ENCODE measurements around the gene TEDC2.

Gene TEDC2

DNA sequence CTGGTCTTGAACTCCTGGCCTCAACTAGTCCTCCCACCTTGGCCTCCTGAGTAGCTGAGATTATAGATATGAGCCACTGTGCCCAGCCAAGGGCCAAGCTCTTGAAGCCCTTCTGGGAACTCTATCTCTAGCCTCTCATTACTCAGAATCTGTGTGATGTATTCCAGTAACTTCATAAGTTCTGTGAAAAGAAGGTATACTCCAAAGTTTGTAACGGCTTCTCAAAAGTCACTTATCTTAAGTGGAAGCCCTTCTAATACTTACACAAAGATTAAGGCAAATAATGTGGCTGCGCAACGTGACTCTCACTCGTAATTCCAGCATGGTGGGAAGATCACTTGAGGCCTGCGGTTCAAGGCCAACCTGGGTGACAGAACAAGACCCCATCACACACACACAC is 34.7 kb downstream of the TEDC2 start:
- Histone ChIP-seq H3K9ac (ENCODE audit: low read length) (no peak overlapping the region), H3K4me3 (ENCODE audit: low read length) (no peak overlapping the region), H3K36me3 (ENCODE audit: control insufficient read depth, low read depth, low read length) (peaks cover 3% of the 10 kb centered on the region), H3K27me3 (ENCODE audit: control insufficient read depth, insufficient read depth, low read length) (no peaks in the 10 kb centered on the region), H3K4me1 (ENCODE audit: control insufficient read depth, low read depth, low read length) (no peaks in the 10 kb centered on the region), H3K9me3 (ENCODE audit: control insufficient read depth, low read depth, low read length) (no peaks in the 10 kb centered on the region), H3K27ac (ENCODE audit: low read length) (no peak overlapping the region)

DNA sequence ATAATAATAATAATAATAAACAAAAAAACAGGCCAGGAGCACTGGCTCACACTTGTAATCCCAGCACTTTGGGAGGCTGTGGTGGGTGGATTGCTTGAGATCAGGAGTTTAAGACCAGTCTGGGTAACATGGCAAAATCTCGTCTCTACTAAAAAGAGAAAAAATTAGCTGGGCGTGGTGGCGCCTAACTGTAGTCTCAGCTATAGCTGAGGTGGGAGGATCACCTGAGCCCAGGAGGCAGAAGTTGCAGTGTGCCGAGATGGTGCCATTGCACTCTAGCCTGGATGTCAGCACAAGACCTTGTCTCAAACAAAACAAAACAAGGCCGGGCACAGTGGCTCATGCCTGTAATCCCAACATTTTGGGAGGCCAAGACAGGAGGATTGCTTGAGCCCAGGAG is 35.1 kb downstream of the TEDC2 start:
- Histone ChIP-seq H3K27me3 (ENCODE audit: control insufficient read depth, insufficient read depth, low read length) (no peaks in the 10 kb centered on the region), H3K4me3 (ENCODE audit: low read length) (no peak overlapping the region), H3K4me1 (ENCODE audit: control insufficient read depth, low read depth, low read length) (no peaks in the 10 kb centered on the region), H3K9ac (ENCODE audit: low read length) (no peak overlapping the region), H3K9me3 (ENCODE audit: control insufficient read depth, low read depth, low read length) (no peaks in the 10 kb centered on the region), H3K36me3 (ENCODE audit: control insufficient read depth, low read depth, low read length) (peaks cover 3% of the 10 kb centered on the region), H3K27ac (ENCODE audit: low read length) (no peak overlapping the region)

DNA sequence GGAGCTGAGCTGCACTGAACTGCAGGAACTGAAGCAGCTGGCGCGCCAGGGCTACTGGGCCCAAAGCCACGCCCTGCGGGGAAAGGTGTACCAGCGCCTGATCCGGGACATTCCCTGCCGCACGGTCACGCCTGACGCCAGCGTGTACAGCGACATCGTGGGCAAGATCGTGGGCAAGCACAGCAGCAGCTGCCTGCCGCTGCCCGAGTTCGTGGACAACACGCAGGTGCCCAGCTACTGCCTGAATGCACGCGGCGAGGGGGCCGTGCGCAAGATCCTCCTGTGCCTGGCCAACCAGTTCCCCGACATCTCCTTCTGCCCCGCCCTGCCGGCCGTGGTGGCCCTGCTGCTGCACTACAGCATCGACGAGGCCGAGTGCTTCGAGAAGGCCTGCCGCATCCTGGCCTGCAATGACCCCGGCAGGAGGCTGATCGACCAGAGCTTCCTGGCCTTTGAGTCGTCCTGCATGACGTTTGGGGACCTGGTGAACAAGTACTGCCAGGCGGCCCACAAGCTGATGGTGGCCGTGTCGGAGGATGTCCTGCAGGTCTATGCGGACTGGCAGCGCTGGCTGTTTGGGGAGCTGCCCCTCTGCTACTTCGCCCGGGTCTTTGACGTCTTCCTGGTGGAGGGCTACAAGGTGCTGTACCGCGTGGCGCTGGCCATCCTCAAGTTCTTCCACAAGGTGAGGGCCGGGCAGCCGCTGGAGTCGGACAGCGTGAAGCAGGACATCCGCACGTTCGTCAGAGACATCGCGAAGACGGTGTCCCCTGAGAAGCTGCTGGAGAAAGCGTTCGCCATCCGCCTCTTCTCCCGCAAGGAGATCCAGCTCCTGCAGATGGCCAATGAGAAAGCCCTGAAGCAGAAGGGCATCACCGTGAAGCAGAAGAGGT is 36.6 kb downstream of the TEDC2 start:
- Histone ChIP-seq H3K4me3 (ENCODE audit: low read length) (no peak overlapping the region), H3K9ac (ENCODE audit: low read length) (no peak overlapping the region), H3K27me3 (ENCODE audit: control insufficient read depth, insufficient read depth, low read length) (no peaks in the 10 kb centered on the region), H3K4me1 (ENCODE audit: control insufficient read depth, low read depth, low read length) (no peaks in the 10 kb centered on the region), H3K36me3 (ENCODE audit: control insufficient read depth, low read depth, low read length) (peaks cover 3% of the 10 kb centered on the region), H3K27ac (ENCODE audit: low read length) (no peak overlapping the region), H3K9me3 (ENCODE audit: control insufficient read depth, low read depth, low read length) (no peaks in the 10 kb centered on the region)

DNA sequence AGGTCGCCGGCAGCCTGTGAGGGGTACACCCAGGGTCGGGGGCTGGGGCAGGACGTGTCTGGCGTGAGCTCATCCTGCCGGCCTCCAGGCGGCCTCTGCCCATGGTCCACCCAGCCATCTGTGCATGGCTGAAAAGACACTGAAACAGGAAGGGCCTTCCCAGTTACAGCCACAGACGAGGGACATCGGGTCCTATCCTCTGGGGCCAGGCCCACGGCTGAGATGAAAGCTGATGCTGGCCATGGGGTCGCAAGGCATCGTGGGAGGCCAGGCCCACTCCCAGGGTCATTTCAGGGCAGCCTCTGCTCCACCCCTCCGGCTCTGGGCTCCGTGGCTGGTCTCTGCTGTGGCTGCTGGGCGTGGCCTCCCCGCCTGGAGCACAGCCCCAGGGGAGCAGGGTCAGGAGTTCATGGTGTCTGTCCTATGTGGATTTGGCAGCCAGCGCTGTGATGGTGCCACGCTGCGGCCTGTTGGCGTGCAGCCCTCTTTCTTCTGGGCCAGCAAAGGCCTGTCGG is 37.3 kb downstream of the TEDC2 start:
- no peaks in the 10 kb centered on the region for H3K9me3 ChIP-seq (ENCODE audit: control insufficient read depth, low read depth, low read length)
- H3K27ac ChIP-seq (ENCODE audit: low read length), result no peak overlapping the region
- no peak overlapping the region for H3K9ac ChIP-seq (ENCODE audit: low read length)
- peaks cover 3% of the 10 kb centered on the region for H3K36me3 ChIP-seq (ENCODE audit: control insufficient read depth, low read depth, low read length)
- no peak overlapping the region for H3K4me3 ChIP-seq (ENCODE audit: low read length)
- no peaks in the 10 kb centered on the region for H3K4me1 ChIP-seq (ENCODE audit: control insufficient read depth, low read depth, low read length)
- no peaks in the 10 kb centered on the region for H3K27me3 ChIP-seq (ENCODE audit: control insufficient read depth, insufficient read depth, low read length)

DNA sequence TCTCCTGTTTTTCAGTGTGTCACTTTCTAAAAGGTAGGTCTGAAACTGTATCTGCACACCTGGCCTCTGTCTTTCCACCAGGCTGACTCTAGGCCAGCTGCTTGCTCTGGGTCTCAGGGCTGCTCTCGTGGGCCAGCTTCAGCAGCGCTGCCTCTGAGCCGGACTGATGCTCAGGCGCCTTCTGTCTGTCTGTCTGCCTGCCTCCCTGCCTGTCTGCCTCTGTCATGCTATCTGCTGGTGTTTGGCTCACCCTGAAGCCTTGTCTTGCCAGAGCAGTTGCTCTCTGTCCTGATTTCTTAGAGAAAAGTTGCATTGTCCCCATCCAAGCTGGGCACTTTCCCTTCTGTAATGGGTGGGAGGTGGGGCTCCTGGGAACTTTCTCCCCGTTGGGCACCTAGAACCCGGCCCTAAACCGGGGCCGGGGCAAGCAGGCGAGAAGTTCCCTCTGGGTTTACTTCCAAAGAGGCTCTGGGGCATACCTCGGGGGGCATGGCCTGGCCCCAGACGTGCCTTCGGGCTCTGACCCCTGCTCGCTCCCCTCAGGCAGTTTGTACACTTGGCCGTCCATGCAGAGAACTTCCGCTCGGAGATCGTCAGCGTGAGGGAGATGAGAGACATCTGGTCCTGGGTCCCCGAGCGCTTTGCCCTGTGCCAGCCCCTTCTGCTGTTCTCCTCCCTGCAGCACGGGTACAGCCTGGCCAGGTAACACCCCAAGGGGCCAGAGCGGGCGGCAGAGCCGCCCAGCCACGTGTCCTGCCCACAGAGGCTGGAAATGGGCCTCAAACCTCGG is 38.0 kb downstream of the TEDC2 start:
- H3K4me3 ChIP-seq (ENCODE audit: low read length), result no peak overlapping the region
- no peak overlapping the region for H3K27ac ChIP-seq (ENCODE audit: low read length)
- H3K4me1 ChIP-seq (ENCODE audit: control insufficient read depth, low read depth, low read length), result no peaks in the 10 kb centered on the region
- peaks cover 3% of the 10 kb centered on the region for H3K36me3 ChIP-seq (ENCODE audit: control insufficient read depth, low read depth, low read length)
- H3K27me3 ChIP-seq (ENCODE audit: control insufficient read depth, insufficient read depth, low read length), result no peaks in the 10 kb centered on the region
- no peaks in the 10 kb centered on the region for H3K9me3 ChIP-seq (ENCODE audit: control insufficient read depth, low read depth, low read length)
- H3K9ac ChIP-seq (ENCODE audit: low read length), result no peak overlapping the region

DNA sequence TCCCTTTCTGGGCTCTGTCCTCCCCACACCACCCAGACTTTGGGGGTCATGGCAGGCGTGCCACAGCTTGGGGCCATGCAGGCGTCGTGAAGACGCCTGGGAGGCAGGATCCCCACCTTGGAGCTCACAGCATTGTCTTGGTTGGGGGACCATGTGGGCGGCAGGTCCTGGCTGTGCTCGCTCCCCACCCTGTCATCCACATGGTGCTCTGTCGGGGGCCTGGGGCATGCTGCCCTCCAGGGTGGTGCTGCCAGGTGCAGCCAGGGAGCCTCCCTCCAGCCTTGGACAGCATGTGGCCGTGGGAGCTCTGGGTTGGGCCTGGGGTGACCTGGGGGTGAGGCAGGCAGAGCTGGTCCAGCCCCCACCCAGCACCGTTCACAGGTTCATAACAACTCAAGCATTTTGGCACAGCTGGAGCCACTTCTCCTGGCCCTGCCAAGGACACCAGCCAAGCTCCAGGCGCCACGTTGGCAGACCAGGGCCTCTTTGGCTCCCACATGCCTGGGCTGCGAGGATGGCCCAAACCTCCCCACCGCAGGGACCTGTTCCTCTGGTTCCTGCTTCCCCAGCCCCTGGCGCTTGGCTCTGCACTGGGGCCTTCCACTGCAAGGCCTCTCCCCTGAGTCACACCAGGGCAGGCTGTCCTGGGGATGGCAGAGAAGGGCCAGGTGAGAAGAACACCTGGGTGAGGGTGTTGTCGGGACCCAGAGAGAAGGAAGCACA is 38.8 kb downstream of the TEDC2 start:
- H3K27ac ChIP-seq (ENCODE audit: low read length), result no peak overlapping the region
- no peaks in the 10 kb centered on the region for H3K9me3 ChIP-seq (ENCODE audit: control insufficient read depth, low read depth, low read length)
- no peak overlapping the region for H3K9ac ChIP-seq (ENCODE audit: low read length)
- no peak overlapping the region for H3K4me3 ChIP-seq (ENCODE audit: low read length)
- H3K4me1 ChIP-seq (ENCODE audit: control insufficient read depth, low read depth, low read length), result no peaks in the 10 kb centered on the region
- H3K27me3 ChIP-seq (ENCODE audit: control insufficient read depth, insufficient read depth, low read length), result no peaks in the 10 kb centered on the region
- peaks cover 3% of the 10 kb centered on the region for H3K36me3 ChIP-seq (ENCODE audit: control insufficient read depth, low read depth, low read length)

DNA sequence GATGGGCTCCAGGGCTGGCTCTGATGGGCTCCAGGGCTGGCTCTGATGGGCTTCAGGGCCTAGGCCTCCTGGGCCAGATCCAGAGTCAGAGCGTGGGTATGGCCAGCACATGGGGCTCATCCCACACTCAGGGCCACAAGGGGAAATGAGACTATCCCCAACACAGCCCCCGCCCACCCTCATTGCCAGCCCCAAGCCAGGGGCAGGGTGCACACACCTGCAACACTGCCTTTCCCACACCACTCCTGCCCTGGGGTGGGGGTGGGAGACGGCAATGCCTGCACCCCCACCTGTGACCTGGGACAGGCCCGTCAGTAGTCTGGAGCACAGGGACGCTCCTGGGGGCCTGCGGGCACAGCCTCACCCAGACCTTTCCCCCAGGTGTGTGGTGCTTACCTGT is 39.5 kb downstream of the TEDC2 start:
- Histone ChIP-seq H3K9ac (ENCODE audit: low read length) (no peak overlapping the region), H3K9me3 (ENCODE audit: control insufficient read depth, low read depth, low read length) (no peaks in the 10 kb centered on the region), H3K4me3 (ENCODE audit: low read length) (no peak overlapping the region), H3K27ac (ENCODE audit: low read length) (no peak overlapping the region), H3K27me3 (ENCODE audit: control insufficient read depth, insufficient read depth, low read length) (no peaks in the 10 kb centered on the region), H3K4me1 (ENCODE audit: control insufficient read depth, low read depth, low read length) (no peaks in the 10 kb centered on the region), H3K36me3 (ENCODE audit: control insufficient read depth, low read depth, low read length) (peaks cover 3% of the 10 kb centered on the region)

DNA sequence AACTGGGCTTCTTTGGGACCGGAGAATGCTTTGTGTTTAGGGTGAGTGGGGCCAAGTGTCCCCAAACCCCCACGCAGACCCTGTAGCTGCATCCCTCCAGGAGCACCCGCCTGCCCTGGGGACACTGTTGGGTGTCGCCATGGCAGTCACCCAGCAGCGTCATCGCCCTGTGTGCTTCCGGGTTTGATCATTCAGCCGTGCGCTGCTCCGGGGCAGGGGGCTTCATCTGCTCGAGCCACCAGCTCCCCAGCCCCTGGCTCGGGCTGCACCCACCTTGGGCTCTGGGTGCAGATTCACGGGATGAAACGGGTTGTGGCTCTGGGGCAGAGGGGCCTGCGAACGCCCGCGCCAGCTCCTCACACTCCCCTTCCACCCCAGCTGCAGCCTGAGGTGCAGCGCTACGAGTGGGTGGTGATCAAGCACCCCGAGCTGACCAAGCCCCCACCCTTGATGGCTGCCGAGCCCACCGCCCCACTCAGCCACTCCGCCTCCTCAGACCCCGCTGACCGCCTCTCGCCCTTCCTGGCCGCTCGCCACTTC is 40.1 kb downstream of the TEDC2 start:
- Histone ChIP-seq H3K9ac (ENCODE audit: low read length) (no peak overlapping the region), H3K9me3 (ENCODE audit: control insufficient read depth, low read depth, low read length) (no peaks in the 10 kb centered on the region), H3K27me3 (ENCODE audit: control insufficient read depth, insufficient read depth, low read length) (no peaks in the 10 kb centered on the region), H3K4me1 (ENCODE audit: control insufficient read depth, low read depth, low read length) (no peaks in the 10 kb centered on the region), H3K27ac (ENCODE audit: low read length) (no peak overlapping the region), H3K36me3 (ENCODE audit: control insufficient read depth, low read depth, low read length) (peaks cover 3% of the 10 kb centered on the region), H3K4me3 (ENCODE audit: low read length) (no peak overlapping the region)

DNA sequence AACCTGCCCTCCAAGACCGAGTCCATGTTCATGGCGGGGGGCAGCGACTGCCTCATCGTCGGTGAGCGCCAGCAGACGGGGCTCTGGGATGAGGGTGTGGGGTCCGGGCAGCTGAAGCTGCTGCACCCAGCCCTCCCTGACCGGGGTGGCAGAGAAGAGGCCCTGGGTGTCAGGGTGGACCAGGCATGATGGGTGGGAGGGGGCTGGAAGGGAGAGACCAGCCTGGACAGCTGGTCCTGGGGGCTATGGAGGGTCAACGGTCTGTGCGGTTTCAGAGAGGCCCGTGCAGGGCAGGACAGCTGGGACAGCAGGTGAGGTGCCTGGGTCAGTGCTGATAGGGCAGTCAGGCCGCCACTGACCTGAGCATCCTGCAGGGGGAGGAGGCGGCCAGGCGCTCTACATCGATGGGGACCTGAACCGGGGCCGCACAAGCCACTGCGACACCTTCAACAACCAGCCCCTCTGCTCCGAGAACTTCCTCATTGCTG is 40.6 kb downstream of the TEDC2 start:
- H3K9ac ChIP-seq (ENCODE audit: low read length), result no peak overlapping the region

DNA sequence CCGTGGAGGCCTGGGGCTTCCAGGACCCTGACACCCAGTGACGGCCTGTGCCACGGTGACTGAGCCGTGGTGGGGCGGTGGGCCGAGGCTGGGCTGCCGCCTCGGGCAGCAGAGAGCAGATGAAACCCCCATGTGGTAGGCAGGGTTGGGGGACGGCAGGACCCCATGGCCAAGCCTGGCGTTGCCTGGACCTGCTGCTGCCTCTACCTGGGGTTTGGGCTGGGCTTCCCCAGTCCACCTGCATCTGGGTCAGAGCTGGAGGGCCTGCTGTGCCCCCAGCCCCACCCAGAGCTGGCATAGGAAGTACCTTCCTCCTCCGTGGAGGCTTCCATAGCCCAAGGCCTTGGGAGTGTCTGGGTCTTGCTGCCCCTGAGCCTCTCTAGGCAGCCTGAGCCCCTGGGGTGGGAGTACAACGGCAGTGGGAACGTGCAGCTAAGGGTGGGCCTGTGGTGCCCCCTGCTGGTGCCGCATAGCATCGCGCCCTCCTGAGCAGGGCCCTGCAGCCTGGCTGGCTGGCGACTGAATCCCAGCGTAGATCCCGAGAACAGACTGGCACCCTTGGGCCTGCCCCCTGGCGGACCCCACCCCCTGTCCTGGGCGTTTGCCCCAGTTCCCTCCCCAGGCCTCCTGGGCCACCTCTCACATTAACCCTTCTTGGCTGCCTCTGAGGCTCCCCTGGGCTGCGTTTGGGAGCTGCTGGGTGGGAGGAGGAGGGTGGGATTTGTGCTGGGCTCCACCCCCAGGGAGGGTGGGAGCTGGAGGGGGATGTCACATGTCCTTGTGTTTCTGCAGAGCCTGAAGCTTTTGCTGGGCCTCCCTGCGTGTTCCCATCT is 41.2 kb downstream of the TEDC2 start:
- Histone ChIP-seq H3K27ac (ENCODE audit: low read length) (no peak overlapping the region), H3K4me1 (ENCODE audit: control insufficient read depth, low read depth, low read length) (no peaks in the 10 kb centered on the region), H3K36me3 (ENCODE audit: control insufficient read depth, low read depth, low read length) (peaks cover 3% of the 10 kb centered on the region), H3K9ac (ENCODE audit: low read length) (peak overlapping the region; percentile 22), H3K9me3 (ENCODE audit: control insufficient read depth, low read depth, low read length) (no peaks in the 10 kb centered on the region), H3K27me3 (ENCODE audit: control insufficient read depth, insufficient read depth, low read length) (no peaks in the 10 kb centered on the region), H3K4me3 (ENCODE audit: low read length) (peak overlapping the region; percentile 64)

More for the DNA sequence above, 40.6 kb downstream of the TEDC2 start:
- peaks cover 3% of the 10 kb centered on the region for H3K36me3 ChIP-seq (ENCODE audit: control insufficient read depth, low read depth, low read length)
- H3K4me3 ChIP-seq (ENCODE audit: low read length), result no peak overlapping the region
- no peaks in the 10 kb centered on the region for H3K4me1 ChIP-seq (ENCODE audit: control insufficient read depth, low read depth, low read length)
- no peaks in the 10 kb centered on the region for H3K27me3 ChIP-seq (ENCODE audit: control insufficient read depth, insufficient read depth, low read length)
- no peaks in the 10 kb centered on the region for H3K9me3 ChIP-seq (ENCODE audit: control insufficient read depth, low read depth, low read length)
- no peak overlapping the region for H3K27ac ChIP-seq (ENCODE audit: low read length)
